RWPE1 (cell line): Measurements from ENCODE around the gene DGKK.

Source experiments
- CTCF ChIA-PET: fragments of 350-600 bp; sonication (Branson Sonifier 250); formaldehyde crosslinking; extraction: SDS; loops from one replicate; lab custom pipeline; 2021; lab: Yijun Ruan, JAX
- POLR2A ChIA-PET: fragments of 400-600 bp; formaldehyde crosslinking; extraction: SDS; loops from one replicate; lab custom pipeline; 2020; ENCODE audit warnings: antibody characterized with exemption; ENCODE audit not compliant: low non-redundant PET; lab: Yijun Ruan, JAX
- DNase-seq: peaks from one replicate; pipeline ENCODE4 v3.0.0; 2012; ENCODE audit warnings: low spot score
- H3K27ac ChIP-seq: fragments of 450-650 bp; 2 replicates; pipeline ENCODE4 v1.5.1; 2017
- CTCF ChIP-seq: fragments of 450-650 bp; conservative IDR thresholded peaks from 2 replicates; pipeline ENCODE4 v1.5.1; 2017; ENCODE audit warnings: low read depth, mild to moderate bottlenecking

DGKK gene

DNA sequence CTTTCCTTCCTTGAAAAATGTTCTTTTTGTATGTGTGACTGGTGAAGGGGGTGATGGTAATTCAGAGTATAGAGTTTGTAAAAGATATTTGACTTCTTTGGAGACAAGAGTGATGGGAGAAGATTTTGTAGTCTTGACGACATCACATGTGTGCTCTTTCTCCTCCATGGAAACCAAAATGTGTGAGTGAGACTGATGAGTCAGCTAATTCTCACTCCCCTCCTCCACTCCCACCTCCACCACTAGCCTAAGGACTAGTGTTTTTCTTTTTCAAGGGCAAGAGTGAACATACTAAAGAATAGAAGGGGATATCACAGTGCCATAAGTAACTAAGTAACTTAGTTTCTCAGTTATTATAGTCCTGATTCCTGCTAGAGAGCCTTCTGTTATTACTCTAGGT is 14.0 kb upstream of the DGKK start:
- H3K27ac ChIP-seq: no peak overlapping the region
- no peak for TF ChIP-seq CTCF
- POLR2A ChIA-PET: no interaction called here
- no peak for DNase-seq
- CTCF ChIA-PET: no interaction called here

DNA sequence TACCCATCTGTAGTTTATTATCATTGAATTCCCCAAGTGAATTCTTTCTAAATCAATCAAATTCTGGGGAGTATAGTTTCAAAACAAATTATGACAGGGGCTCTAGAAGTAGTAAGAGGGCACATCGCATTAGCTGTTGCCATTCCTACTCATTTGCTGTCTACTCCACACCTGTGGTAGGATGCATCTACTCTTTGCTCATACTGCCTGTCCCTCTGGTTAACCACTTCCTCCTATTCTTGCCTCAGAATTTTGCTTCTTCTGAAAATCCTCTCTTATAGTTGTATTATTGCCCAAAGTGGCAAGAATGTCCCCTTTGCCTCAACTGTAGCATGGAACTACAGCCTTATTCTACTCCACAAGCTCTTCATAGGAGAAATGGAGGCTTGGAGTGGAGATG is 12.7 kb upstream of the DGKK start:
- TF ChIP-seq CTCF: no peak
- ChIA-PET CTCF (no interaction called here), POLR2A (no interaction called here)
- no peak overlapping the region for H3K27ac ChIP-seq
- no peak for DNase-seq

GRCh38 chrX:50475208-50475607 is 4.6 kb upstream of the DGKK start:
- H3K27ac ChIP-seq: no peak overlapping the region
- DNase-seq: no peak
- no peak for TF ChIP-seq CTCF
- ChIA-PET CTCF (no interaction called here), POLR2A (no interaction called here)

GRCh38 chrX:50471390-50471789 is 765 bp upstream of the DGKK start:
- CTCF ChIA-PET: no interaction called here
- H3K27ac ChIP-seq: no peak overlapping the region
- POLR2A ChIA-PET: no interaction called here
- TF ChIP-seq CTCF: no peak
- DNase-seq: no peak

DNA sequence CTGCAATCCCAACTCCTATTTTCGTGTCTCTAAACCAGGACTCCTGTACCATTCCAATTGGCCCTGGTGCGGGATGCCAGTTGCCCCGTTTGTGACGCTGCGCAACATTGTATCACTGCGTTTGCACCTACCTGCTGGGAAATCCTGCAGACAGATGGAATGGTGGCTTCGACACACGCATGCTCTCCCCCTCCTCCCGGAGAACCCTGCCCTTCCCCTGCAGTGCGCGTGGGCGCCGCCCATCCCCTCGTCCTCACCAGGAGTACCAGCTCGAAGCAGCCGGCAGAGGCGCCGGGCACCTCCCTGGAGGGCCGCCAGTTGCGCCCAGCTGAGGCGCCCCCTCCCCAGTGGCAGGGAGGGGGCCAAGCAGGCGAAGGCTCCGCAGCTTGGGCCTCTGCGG is 1.4 kb downstream of the DGKK start:
- H3K27ac ChIP-seq: no peak overlapping the region
- DNase-seq: no peak
- ChIA-PET POLR2A (no interaction called here), CTCF (no interaction called here)
- TF ChIP-seq CTCF: no peak

GRCh38 chrX:50459615-50460014 is 11.0 kb downstream of the DGKK start:
- H3K27ac ChIP-seq: no peak overlapping the region
- ChIA-PET CTCF (interaction anchor here (0.6 kb wide), 1 partner anchor 511 kb away, joined by 4 read pairs; no protein-coding TSS in a partner anchor), POLR2A (no interaction called here)
- DNase-seq: no peak
- no peak for TF ChIP-seq CTCF

GRCh38 chrX:50458483-50458882 is 12.1 kb downstream of the DGKK start:
- CTCF ChIA-PET: interaction anchor here (0.6 kb wide), 1 partner anchor 242 kb away, joined by 3 read pairs; no protein-coding TSS in a partner anchor
- TF ChIP-seq CTCF: no peak
- no peak overlapping the region for H3K27ac ChIP-seq
- no peak for DNase-seq
- POLR2A ChIA-PET: no interaction called here
